ENCODE results near the gene ELAC1.
A peak's percentile ranks its signal among the peaks of the same experiment; 100 is the strongest.

The ELAC1 gene

DNA sequence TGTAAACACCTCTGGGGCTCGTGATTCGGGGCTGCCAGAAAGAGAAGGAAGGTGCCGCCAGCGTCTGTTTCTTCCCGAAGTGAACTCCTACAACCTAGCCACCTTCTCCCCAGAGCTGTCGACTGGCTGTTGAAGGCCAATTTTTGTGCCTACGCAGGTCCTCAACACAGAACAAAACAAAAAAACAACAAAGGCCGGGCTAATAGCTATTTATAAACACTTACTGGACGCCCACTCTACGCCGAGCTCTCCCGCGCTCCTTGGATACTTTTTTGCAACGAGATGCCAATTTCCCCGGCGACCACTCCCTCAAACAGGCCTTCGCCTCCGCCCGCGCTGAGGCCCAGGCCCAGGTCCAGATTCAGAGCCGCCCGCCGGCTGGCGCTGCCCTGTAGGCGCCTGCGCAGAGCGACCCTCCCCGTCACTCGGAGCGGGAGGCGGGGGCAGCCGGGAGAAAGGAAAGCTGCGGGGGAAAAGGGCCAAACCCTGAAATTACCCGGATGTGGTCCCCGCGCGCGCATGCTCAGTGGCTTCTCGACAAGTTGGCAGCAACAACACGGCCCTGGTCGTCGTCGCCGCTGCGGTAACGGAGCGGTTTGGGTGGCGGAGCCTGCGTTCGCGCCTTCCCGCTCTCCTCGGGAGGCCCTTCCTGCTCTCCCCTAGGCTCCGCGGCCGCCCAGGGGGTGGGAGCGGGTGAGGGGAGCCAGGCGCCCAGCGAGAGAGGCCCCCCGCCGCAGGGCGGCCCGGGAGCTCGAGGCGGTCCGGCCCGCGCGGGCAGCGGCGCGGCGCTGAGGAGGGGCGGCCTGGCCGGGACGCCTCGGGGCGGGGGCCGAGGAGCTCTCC, 62.1 kb downstream of the ELAC1 start, which contains the start of gene SMAD4:
Gene SMAD4 (plus strand): TSS at position 520 of the 843 bp plus-strand sequence. CDS start 16,834 bp downstream, outside the sequence.
- peak; percentile 97 for DNase-seq (ENCODE audit: low read depth)
- TF ChIP-seq, protein P1, sequence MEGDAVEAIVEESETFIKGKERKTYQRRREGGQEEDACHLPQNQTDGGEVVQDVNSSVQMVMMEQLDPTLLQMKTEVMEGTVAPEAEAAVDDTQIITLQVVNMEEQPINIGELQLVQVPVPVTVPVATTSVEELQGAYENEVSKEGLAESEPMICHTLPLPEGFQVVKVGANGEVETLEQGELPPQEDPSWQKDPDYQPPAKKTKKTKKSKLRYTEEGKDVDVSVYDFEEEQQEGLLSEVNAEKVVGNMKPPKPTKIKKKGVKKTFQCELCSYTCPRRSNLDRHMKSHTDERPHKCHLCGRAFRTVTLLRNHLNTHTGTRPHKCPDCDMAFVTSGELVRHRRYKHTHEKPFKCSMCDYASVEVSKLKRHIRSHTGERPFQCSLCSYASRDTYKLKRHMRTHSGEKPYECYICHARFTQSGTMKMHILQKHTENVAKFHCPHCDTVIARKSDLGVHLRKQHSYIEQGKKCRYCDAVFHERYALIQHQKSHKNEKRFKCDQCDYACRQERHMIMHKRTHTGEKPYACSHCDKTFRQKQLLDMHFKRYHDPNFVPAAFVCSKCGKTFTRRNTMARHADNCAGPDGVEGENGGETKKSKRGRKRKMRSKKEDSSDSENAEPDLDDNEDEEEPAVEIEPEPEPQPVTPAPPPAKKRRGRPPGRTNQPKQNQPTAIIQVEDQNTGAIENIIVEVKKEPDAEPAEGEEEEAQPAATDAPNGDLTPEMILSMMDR (IDR thresholded peaks at IDR 0.05; ENCODE audit: insufficient read depth, low read depth, low read length, missing control alignments): no peak
- H3K4me3 ChIP-seq (ENCODE audit: low read depth, low read length): peak within 1 kb of the TSS; percentile 71

DNA sequence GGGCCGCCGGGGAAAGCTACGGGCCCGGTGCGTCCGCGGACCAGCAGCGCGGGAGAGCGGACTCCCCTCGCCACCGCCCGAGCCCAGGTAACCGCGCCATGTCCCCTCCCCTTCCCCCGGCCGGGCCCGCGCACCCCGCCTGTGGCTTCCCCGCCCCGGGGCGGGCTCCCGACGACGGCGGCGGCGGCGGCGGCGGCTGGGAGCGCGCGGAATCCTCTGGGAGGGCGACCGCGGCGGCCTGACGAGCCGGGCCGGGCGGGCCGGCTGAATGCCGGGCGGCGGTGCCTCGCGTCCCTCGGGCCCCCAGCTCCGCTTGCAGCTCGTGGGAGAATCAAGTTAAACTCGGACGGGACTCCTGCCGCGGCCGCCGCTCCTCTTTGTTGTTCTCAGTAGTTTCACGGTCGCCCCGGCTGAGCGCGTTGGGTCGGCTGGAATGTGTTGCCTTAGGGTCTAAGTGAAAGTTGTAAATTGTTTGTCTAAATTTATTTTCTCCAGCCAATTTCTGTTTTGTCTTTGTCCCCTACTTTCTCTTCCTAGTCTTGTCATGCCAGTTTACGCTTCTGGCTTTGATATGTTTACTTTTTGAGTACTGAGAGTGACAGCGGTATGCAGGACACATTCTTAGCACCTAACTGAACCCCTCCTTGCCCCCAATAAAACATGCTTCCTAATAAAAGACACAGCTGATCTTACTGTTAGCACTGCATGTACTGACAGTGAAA, 62.9 kb downstream of the ELAC1 start:
- peak; percentile 66 for DNase-seq (ENCODE audit: low read depth)

DNA sequence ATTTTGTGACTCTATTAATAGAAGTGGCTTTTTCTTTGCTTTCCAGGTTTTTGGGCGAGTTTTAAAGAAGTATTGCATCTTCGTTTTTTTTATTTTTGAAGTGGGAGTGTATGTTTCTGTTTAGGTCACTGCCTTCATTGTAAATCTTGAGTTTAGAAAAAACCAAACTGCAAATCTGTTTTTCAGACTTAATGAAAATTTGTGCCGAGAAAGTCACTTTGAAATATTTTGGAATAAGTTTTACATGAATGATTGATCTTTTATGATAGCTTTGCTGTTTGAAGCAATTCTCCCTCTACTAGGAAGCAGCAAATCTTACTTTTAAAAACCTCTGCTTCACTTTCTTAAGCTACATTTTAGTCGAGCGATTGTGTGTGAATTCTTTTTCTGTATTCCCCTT, 64.4 kb downstream of the ELAC1 start:
- peak overlapping the region; percentile 71; the same call in 1 of the 2 replicates for H3K4me3 ChIP-seq (ENCODE audit: low read depth, low read length)
- DNase-seq (ENCODE audit: low read depth): no peak
- TF ChIP-seq, protein P1 (IDR thresholded peaks at IDR 0.05; ENCODE audit: insufficient read depth, low read depth, low read length, missing control alignments): no peak

More for the DNA sequence above, 62.9 kb downstream of the ELAC1 start:
- TF ChIP-seq, protein P1 (IDR thresholded peaks at IDR 0.05; ENCODE audit: insufficient read depth, low read depth, low read length, missing control alignments): no peak
- peak overlapping the region; percentile 71 for H3K4me3 ChIP-seq (ENCODE audit: low read depth, low read length)

DNA sequence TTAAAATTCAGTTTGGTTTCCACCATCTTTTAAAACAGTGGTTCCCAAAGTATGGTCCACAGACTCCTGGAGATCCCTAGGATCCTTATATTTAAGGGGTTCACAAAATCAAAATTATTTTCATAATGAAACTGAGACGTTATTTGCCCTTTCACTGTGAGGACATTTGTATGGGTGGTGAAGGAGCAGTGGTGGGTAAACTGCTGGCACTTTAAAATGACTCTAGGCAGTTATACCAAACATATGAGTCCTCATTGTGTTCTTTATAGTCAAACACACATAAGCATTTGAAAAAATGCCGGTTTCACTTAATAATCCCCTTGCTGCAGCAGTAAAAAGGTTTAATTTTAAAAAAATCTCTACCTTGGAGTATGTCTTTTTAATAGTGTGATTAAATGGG, 69.4 kb downstream of the ELAC1 start:
- TF ChIP-seq, protein P1 (IDR thresholded peaks at IDR 0.05; ENCODE audit: insufficient read depth, low read depth, low read length, missing control alignments): no peak
- DNase-seq (ENCODE audit: low read depth): no peak
- H3K4me3 ChIP-seq (ENCODE audit: low read depth, low read length): no peak overlapping the region

Measured in GM12865 (cell line).